ENCODE results near the gene MYO9B. TPM values are rescaled to one million over a fixed set of nuclear protein-coding genes. Genes with fewer than 3 reads are reported as not detected.
A peak's percentile ranks its signal among the peaks of the same experiment; 100 is the strongest.
"Not testable (repeated sequence)": the region's sequence is repeated elsewhere in the genome, so short reads cannot be mapped to it uniquely, and the experiment has no call there.

MYO9B gene
- total RNA-seq, 1 experiment from 2014 or later, result 39.9 TPM

- no peak for DNase-seq (ENCODE audit: low read depth in 1 of 2, low spot score in 2 of 2)
- Histone ChIP-seq H3K27me3 (replicated peaks) (no peaks in the 10 kb centered on the region), H3K4me3 (no peak overlapping the region), H3K27ac (no peak overlapping the region), H3K4me1 (replicated peaks) (peaks cover 30% of the 10 kb centered on the region), H3K36me3 (peaks cover 51% of the 10 kb centered on the region), H3K9me3 (replicated peaks) (no peaks in the 10 kb centered on the region)
These were observed 11.3 kb downstream of the MYO9B start for GRCh38 chr19:17086834-17087233.

- peak in 1 of 2 experiments; percentile 40 for DNase-seq (ENCODE audit: low read depth in 1 of 2, low spot score in 2 of 2)
- Histone ChIP-seq H3K9me3 (replicated peaks) (no peaks in the 10 kb centered on the region), H3K27ac (peak overlapping the region; percentile 70), H3K36me3 (peaks cover 51% of the 10 kb centered on the region), H3K27me3 (replicated peaks) (no peaks in the 10 kb centered on the region), H3K4me1 (replicated peaks) (peaks cover 30% of the 10 kb centered on the region), H3K4me3 (no peak overlapping the region)
These were observed 13.0 kb downstream of the MYO9B start for GRCh38 chr19:17088552-17088951.

- peaks cover 30% of the 10 kb centered on the region for H3K4me1 ChIP-seq (replicated peaks)
- H3K36me3 ChIP-seq, result peaks cover 53% of the 10 kb centered on the region
- H3K27ac ChIP-seq, result peak overlapping the region; percentile 70
- H3K27me3 ChIP-seq (replicated peaks), result no peaks in the 10 kb centered on the region
- no peak overlapping the region for H3K4me3 ChIP-seq
- no peak for DNase-seq (ENCODE audit: low read depth in 1 of 2, low spot score in 2 of 2)
- H3K9me3 ChIP-seq (replicated peaks), result no peaks in the 10 kb centered on the region
These were observed 15.0 kb downstream of the MYO9B start for GRCh38 chr19:17090583-17090982.

GRCh38 chr19:17091758-17092333, 16.3 kb downstream of the MYO9B start:
- H3K27ac ChIP-seq, result no peak overlapping the region

GRCh38 chr19:17092696-17093095, 17.1 kb downstream of the MYO9B start:
- H3K4me1 ChIP-seq (replicated peaks), result peaks cover 38% of the 10 kb centered on the region
- peaks cover 39% of the 10 kb centered on the region for H3K36me3 ChIP-seq
- H3K27ac ChIP-seq, result no peak overlapping the region
- H3K9me3 ChIP-seq (replicated peaks), result no peaks in the 10 kb centered on the region
- H3K27me3 ChIP-seq (replicated peaks), result no peaks in the 10 kb centered on the region
- no peak overlapping the region for H3K4me3 ChIP-seq
- DNase-seq (ENCODE audit: low read depth in 1 of 2, low spot score in 2 of 2), result no peak

More at GRCh38 chr19:17091758-17092333, 16.3 kb downstream of the MYO9B start:
- Histone ChIP-seq H3K9me3 (replicated peaks) (no peaks in the 10 kb centered on the region), H3K27me3 (replicated peaks) (no peaks in the 10 kb centered on the region), H3K4me1 (replicated peaks) (peaks cover 30% of the 10 kb centered on the region), H3K36me3 (peaks cover 46% of the 10 kb centered on the region), H3K4me3 (no peak overlapping the region)
- no peak for DNase-seq (ENCODE audit: low read depth in 1 of 2, low spot score in 2 of 2)

- not testable (repeated sequence) for H3K9me3 ChIP-seq (replicated peaks); H3K27ac ChIP-seq; H3K4me3 ChIP-seq; H3K27me3 ChIP-seq (replicated peaks); DNase-seq (ENCODE audit: low read depth in 1 of 2, low spot score in 2 of 2)
- peaks cover 28% of the 10 kb centered on the region for H3K4me1 ChIP-seq (replicated peaks)
- H3K36me3 ChIP-seq, result peaks cover 44% of the 10 kb centered on the region
These were observed 19.1 kb downstream of the MYO9B start for GRCh38 chr19:17094694-17095093.

GRCh38 chr19:17095141-17095919, 19.8 kb downstream of the MYO9B start:
- peaks cover 42% of the 10 kb centered on the region for H3K36me3 ChIP-seq
- no peak for DNase-seq (ENCODE audit: low read depth in 1 of 2, low spot score in 2 of 2)
- H3K4me3 ChIP-seq, result no peak overlapping the region
- H3K4me1 ChIP-seq (replicated peaks), result peaks cover 21% of the 10 kb centered on the region
- no peaks in the 10 kb centered on the region for H3K9me3 ChIP-seq (replicated peaks)
- H3K27ac ChIP-seq, result no peak overlapping the region
- no peaks in the 10 kb centered on the region for H3K27me3 ChIP-seq (replicated peaks)

GRCh38 chr19:17097593-17098126, 22.1 kb downstream of the MYO9B start:
- Histone ChIP-seq H3K36me3 (peaks cover 39% of the 10 kb centered on the region), H3K4me1 (replicated peaks) (peaks cover 16% of the 10 kb centered on the region), H3K27ac (peak overlapping the region; percentile 49), H3K4me3 (no peak overlapping the region), H3K9me3 (replicated peaks) (no peaks in the 10 kb centered on the region; the same call in 1 of the 2 replicates), H3K27me3 (replicated peaks) (no peaks in the 10 kb centered on the region)
- peak in 1 of 2 experiments; percentile 36 for DNase-seq (ENCODE audit: low read depth in 1 of 2, low spot score in 2 of 2)

- peaks cover 43% of the 10 kb centered on the region for H3K36me3 ChIP-seq
- H3K9me3 ChIP-seq (replicated peaks), result no peaks in the 10 kb centered on the region; the same call in 1 of the 2 replicates
- DNase-seq (ENCODE audit: low read depth in 1 of 2, low spot score in 2 of 2), result no peak
- peaks cover 16% of the 10 kb centered on the region for H3K4me1 ChIP-seq (replicated peaks)
- peak overlapping the region; percentile 49; the same call in 1 of the 2 replicates for H3K27ac ChIP-seq
- no peaks in the 10 kb centered on the region for H3K27me3 ChIP-seq (replicated peaks)
- H3K4me3 ChIP-seq, result no peak overlapping the region
These were observed 22.7 kb downstream of the MYO9B start for GRCh38 chr19:17098326-17098725.

GRCh38 chr19:17101686-17102628, 26.4 kb downstream of the MYO9B start:
- H3K27me3 ChIP-seq (replicated peaks), result no peaks in the 10 kb centered on the region
- H3K4me1 ChIP-seq (replicated peaks), result peaks cover 14% of the 10 kb centered on the region
- no peaks in the 10 kb centered on the region; the same call in 1 of the 2 replicates for H3K9me3 ChIP-seq (replicated peaks)
- peaks cover 57% of the 10 kb centered on the region for H3K36me3 ChIP-seq
- no peak overlapping the region for H3K27ac ChIP-seq
- DNase-seq (ENCODE audit: low read depth in 1 of 2, low spot score in 2 of 2), result no peak
- no peak overlapping the region for H3K4me3 ChIP-seq

- DNase-seq (ENCODE audit: low read depth in 1 of 2, low spot score in 2 of 2), result peak in 1 of 2 experiments; percentile 30
- Histone ChIP-seq H3K27me3 (replicated peaks) (no peaks in the 10 kb centered on the region), H3K36me3 (peaks cover 60% of the 10 kb centered on the region)
These were observed 27.6 kb downstream of the MYO9B start for GRCh38 chr19:17103177-17103576.

GRCh38 chr19:17104679-17105078, 29.1 kb downstream of the MYO9B start:
- DNase-seq (ENCODE audit: low read depth in 1 of 2, low spot score in 2 of 2), result no peak
- no peaks in the 10 kb centered on the region for H3K27me3 ChIP-seq (replicated peaks)
- peaks cover 61% of the 10 kb centered on the region for H3K36me3 ChIP-seq
- peaks cover 18% of the 10 kb centered on the region for H3K4me1 ChIP-seq (replicated peaks)
- H3K9me3 ChIP-seq (replicated peaks), result no peaks in the 10 kb centered on the region; the same call in 1 of the 2 replicates
- no peak overlapping the region for H3K27ac ChIP-seq
- H3K4me3 ChIP-seq, result no peak overlapping the region

More at GRCh38 chr19:17103177-17103576, 27.6 kb downstream of the MYO9B start:
- Histone ChIP-seq H3K4me1 (replicated peaks) (peaks cover 15% of the 10 kb centered on the region), H3K9me3 (replicated peaks) (no peaks in the 10 kb centered on the region; the same call in 1 of the 2 replicates), H3K4me3 (no peak overlapping the region), H3K27ac (no peak overlapping the region)

- H3K36me3 ChIP-seq, result peaks cover 69% of the 10 kb centered on the region
- no peak overlapping the region for H3K4me3 ChIP-seq
- H3K9me3 ChIP-seq (replicated peaks), result no peaks in the 10 kb centered on the region; the same call in 1 of the 2 replicates
- H3K27ac ChIP-seq, result no peak overlapping the region
- no peaks in the 10 kb centered on the region for H3K27me3 ChIP-seq (replicated peaks)
- no peak for DNase-seq (ENCODE audit: low read depth in 1 of 2, low spot score in 2 of 2)
- H3K4me1 ChIP-seq (replicated peaks), result peaks cover 18% of the 10 kb centered on the region
These were observed 30.0 kb downstream of the MYO9B start for GRCh38 chr19:17105556-17105955.

Measured in SJSA1 (cell line).